Stomach (tissue), 9 donors: ENCODE results near the gene KPNA3. TPM values are rescaled to one million over a fixed set of nuclear protein-coding genes. Genes with fewer than 3 reads are reported as not detected.
A peak's percentile ranks its signal among the peaks of the same experiment; 100 is the strongest.

Source experiments
- DNase-seq, 2 donors: peaks; one replicate each; pipeline versions ENCODE4 v3.0.0 to v3.0.0-alpha.2; 2013 to 2019
- H3K27ac ChIP-seq, 5 donors: fragments of 200-600 bp in 4 of 5; sonication (generic) in 4 of 5; one replicate each; pipeline ENCODE4 v1.5.1; 2013 to 2019; ENCODE audit warnings: mild to moderate bottlenecking in 1 of 5, moderate library complexity in 1 of 5
- H3K27me3 ChIP-seq, 3 donors: fragments of 200-600 bp; sonication (generic); one replicate each; pipeline ENCODE4 v1.5.1; 2017 to 2019; ENCODE audit warnings: mixed run types in 1 of 3
- H3K36me3 ChIP-seq, 4 donors: fragments of 200-600 bp; sonication (generic); 1 replicate in 3 of 4; 2 replicates in 1 of 4; pipeline ENCODE4 v1.5.1; 2016 to 2019
- H3K4me1 ChIP-seq, 4 donors: fragments of 200-600 bp; sonication (generic); one replicate each; pipeline ENCODE4 v1.5.1; 2016 to 2019
- H3K4me3 ChIP-seq, 4 donors: fragments of 200-600 bp; sonication (generic) in 3 of 4; one replicate each; pipeline ENCODE4 v1.5.1; 2016 to 2019; ENCODE audit warnings: mild to moderate bottlenecking in 1 of 4
- H3K9me3 ChIP-seq, 4 donors: fragments of 200-600 bp; sonication (generic); one replicate each; pipeline ENCODE4 v1.5.1; 2016 to 2019
- CTCF ChIP-seq, 7 experiments: fragments of 450-650 bp in 4 of 7; fragments of 200-600 bp in 3 of 7; sonication (generic) in 3 of 7; IDR thresholded peaks; one replicate each; pipeline ENCODE4 v1.5.1; 2016 to 2019; ENCODE audit warnings: antibody characterized with exemption in 7 of 7, control low read depth in 2 of 7, mild to moderate bottlenecking in 1 of 7
- EP300 ChIP-seq: sonication (generic); formaldehyde crosslinking; IDR thresholded peaks from one replicate; pipeline ENCODE4 v1.6.1; 2017; ENCODE audit warnings: antibody characterized with exemption
- POLR2A ChIP-seq, 4 donors: fragments of 450-650 bp; IDR thresholded peaks; one replicate each; pipeline ENCODE4 v1.6.1; 2016; ENCODE audit warnings: antibody characterized with exemption in 4 of 4, control low read depth in 2 of 4, mild to moderate bottlenecking in 1 of 4, moderate library complexity in 1 of 4
- POLR2AphosphoS5 ChIP-seq, 3 donors: sonication (generic); formaldehyde crosslinking; IDR thresholded peaks; one replicate each; pipeline ENCODE4 v1.6.1; 2016; ENCODE audit warnings: antibody characterized with exemption in 3 of 3
- WGBS, 5 donors: extraction: QIAGEN DNeasy Blood & Tissue Kit in 3 of 5; methylation state at CpG; one replicate each; pipeline versions ENCODE4 v1.1.5 to v1.1.7; 2013 to 2018; 5-methylcytosine and 5-hydroxymethylcytosine counted together
- intact Hi-C: fragments of 100-400 bp; cut with DNase I; formaldehyde crosslinking; loops from one replicate; pipeline ENCODE4 v1.15.1; 2023; ENCODE audit warnings: low total_unique reads
- polyA plus RNA-seq, 3 donors: library from polyadenylated mRNA; stranded (reverse); fragments of 200-250 nt; gene quantifications; one replicate each; pipeline ENCODE4 v1.2.3, GENCODE V29; 2013
- total RNA-seq, 5 donors: library from RNA; depleted of rRNA; stranded (reverse); fragments of >200 nt; gene quantifications; one replicate each; pipeline versions ENCODE4 v1.1.0 to v1.2.3, GENCODE V29; 2014 to 2016
- donor health status: healthy with polysubstance abuse.
- donor health status: Bipolar disorder and iron deficiency.
- donor health status: healthy.

The KPNA3 gene
- total and polyA plus RNA-seq, 8 donors: 4.3 to 65.9 (median 14.9) TPM

DNA sequence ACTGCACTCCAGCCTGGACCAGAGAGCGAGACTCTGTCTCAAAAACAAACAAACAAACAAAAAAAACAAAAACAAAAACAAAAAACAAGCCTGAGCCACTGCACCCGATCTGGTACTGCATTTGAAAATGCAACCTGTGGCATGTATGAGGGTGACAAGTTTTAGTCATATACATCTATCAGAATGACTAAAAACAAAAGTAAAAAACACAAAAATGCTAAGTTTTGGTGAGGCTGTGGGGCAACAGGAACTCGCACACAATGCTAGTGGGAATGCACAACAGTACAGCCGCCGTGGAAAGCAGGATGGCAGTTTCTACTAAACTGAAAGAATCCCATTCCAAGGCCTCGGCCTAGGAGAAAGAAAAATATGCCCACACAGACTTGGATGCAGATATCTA is 109.0 kb downstream of the KPNA3 start:
- 80 to 94% (median 87%) methylated on average over 6 of the region's 6 CpGs for WGBS, 5 donors
- H3K4me3 ChIP-seq: no peak overlapping the region
- intact Hi-C loops: loop anchor here (10.0 kb wide), 1 partner anchor 101 kb away; no protein-coding TSS in a partner anchor
- no peaks in the 10 kb centered on the region for H3K9me3 ChIP-seq
- no peaks in the 10 kb centered on the region for H3K4me1 ChIP-seq
- no peak for DNase-seq
- no peak overlapping the region for H3K27ac ChIP-seq
- no peaks in the 10 kb centered on the region for H3K27me3 ChIP-seq
- peaks cover 0 to 39% (median 22%) of the 10 kb centered on the region in 4 donors for H3K36me3 ChIP-seq
- TF ChIP-seq POLR2A (IDR thresholded peaks at IDR 0.05) (no peak), POLR2AphosphoS5 (IDR thresholded peaks at IDR 0.05) (no peak), EP300 (no peak), CTCF (IDR thresholded peaks at IDR 0.05) (no peak)

DNA sequence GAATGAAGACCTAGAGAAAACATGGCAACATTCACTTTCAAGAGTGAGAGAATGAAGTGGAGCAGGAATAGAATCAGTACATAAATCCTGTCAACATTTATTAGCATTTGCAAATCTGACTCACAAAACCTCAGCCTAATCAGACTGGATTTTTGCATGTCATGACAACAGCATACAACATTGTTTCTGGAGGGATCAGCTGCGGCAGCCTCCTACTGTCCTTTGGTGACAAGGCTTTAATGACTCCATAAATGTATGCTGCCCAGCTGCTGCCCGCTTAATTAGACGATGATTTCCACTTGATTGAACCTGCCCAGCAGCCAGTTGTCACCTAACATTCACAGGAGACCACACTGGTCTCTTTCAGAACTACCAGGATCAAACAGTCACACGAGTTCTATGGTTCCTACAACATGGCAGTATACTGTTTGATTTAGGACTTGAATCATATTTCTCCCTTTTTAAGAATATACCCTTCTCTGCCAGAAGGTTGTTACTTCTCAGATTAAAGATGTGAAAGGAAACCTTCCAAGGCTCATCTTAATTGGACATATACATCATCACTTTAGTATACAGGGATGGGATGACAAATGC is 110.5 kb downstream of the KPNA3 start:
- Histone ChIP-seq H3K36me3 (peaks cover 0 to 35% (median 14%) of the 10 kb centered on the region in 4 donors), H3K27ac (no peak overlapping the region), H3K4me1 (no peaks in the 10 kb centered on the region), H3K27me3 (no peaks in the 10 kb centered on the region), H3K4me3 (no peak overlapping the region), H3K9me3 (no peaks in the 10 kb centered on the region)
- WGBS, 5 donors: 73 to 83% (median 75%) methylated on average over 4 of the region's 4 CpGs
- peak in 1 of 2 donors; percentile 29 for DNase-seq
- TF ChIP-seq POLR2AphosphoS5 (IDR thresholded peaks at IDR 0.05): no peak
- TF ChIP-seq EP300: no peak
- TF ChIP-seq POLR2A (IDR thresholded peaks at IDR 0.05): no peak
- no peak for TF ChIP-seq CTCF (IDR thresholded peaks at IDR 0.05)
- intact Hi-C loops: loop anchor here (10.0 kb wide), 1 partner anchor 103 kb away; no protein-coding TSS in a partner anchor

DNA sequence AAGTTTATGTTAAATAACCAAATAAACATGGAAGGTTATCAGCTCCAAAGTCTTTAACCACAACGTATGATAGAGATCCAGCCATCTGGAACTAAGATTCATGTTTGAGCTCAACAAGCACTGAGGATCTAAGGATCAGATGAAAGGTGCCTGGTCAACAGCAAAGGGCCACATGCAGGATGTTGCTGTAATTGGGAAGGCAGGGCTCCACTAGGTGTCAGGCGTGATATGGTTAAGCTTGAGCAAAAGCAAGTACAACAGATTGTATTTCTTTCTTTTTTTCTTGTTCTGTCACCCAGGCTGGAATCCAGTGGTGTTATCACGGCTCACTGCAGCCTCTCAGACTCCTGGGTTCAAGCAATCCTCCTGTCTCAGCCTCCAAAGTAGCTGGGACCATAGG is 113.2 kb downstream of the KPNA3 start:
- Histone ChIP-seq H3K9me3 (no peaks in the 10 kb centered on the region), H3K4me1 (no peaks in the 10 kb centered on the region), H3K27me3 (no peaks in the 10 kb centered on the region), H3K36me3 (peaks cover 0 to 28% (median 5%) of the 10 kb centered on the region in 4 donors), H3K27ac (no peak overlapping the region), H3K4me3 (no peak overlapping the region)
- WGBS, 5 donors: 39 to 63% (median 44%) methylated on average over 3 of the region's 3 CpGs
- intact Hi-C loops: no loop called here
- TF ChIP-seq CTCF (IDR thresholded peaks at IDR 0.05): peak in 2 of 7 experiments; percentile 8 to 14
- TF ChIP-seq EP300: no peak
- DNase-seq: peak; percentile 38 to 50

DNA sequence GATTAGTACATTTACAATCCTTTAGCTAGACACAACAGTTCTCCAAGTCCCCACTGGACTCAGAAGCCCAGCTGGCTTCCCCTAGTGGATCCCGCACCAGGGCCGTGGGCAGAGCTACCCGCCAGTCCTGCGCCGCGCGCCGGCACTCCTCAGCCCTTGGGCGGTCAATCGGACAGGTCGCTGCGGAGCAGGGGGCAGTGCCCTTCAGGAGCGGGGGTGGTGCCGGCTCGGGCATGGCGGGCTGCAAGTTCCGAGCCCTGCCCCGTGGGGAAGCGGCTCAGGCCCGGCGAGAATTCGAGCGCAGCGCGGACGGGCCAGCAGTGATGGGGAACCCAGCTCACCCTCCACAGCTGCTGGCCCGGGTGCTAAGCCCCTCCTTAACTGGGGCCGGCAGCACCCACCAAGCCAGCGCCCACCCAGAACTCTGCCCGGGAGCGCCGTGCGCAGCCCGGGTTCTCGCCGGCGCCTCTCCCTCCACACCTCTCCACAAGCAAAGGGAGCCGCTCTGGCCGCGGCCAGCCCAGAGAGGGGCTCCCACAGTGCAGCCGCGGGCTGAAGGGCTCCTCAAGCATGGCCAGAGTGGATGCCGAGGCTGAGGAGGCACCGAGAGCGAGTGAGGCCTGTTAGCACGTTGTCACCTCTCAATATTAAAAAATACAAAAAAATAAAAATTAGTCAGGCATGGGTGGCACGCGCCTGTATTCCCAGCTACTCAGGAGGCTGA is 114.1 kb downstream of the KPNA3 start:
- no peaks in the 10 kb centered on the region for H3K9me3 ChIP-seq
- no peak overlapping the region for H3K27ac ChIP-seq
- intact Hi-C loops: no loop called here
- WGBS, 5 donors: 95 to 98% (median 96%) methylated on average over 15 to 48 of the region's 48 CpGs
- H3K4me3 ChIP-seq: no peak overlapping the region
- no peaks in the 10 kb centered on the region for H3K27me3 ChIP-seq
- H3K36me3 ChIP-seq: peaks cover 0 to 28% (median 5%) of the 10 kb centered on the region in 4 donors
- DNase-seq: no peak
- TF ChIP-seq CTCF (IDR thresholded peaks at IDR 0.05): no peak
- TF ChIP-seq POLR2AphosphoS5 (IDR thresholded peaks at IDR 0.05): no peak
- no peak for TF ChIP-seq EP300
- TF ChIP-seq POLR2A (IDR thresholded peaks at IDR 0.05): no peak
- no peaks in the 10 kb centered on the region for H3K4me1 ChIP-seq
